ENCODE results near the gene ARHGEF28.
A peak's percentile ranks its signal among the peaks of the same experiment; 100 is the strongest.

Gene ARHGEF28

DNA sequence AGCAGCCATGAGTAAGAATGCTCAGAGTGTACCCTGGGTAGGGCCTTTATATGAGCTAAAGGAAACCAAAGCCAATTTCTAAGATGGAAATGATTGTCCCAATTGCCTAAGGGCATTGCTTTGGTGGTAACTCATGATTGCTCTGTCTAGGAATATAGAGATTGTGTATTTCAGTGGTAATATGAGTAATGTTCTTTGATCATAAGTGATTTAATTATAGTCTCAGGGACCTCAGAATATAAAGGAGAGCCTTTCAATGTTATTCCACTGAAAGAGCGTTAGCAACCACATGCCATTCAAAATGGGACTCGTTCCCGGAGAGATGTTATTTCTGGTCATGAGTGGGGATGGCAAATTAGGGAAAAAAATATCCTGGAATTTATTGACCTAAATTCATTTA is 340.5 kb downstream of the ARHGEF28 start:
- peak; percentile 16 for DNase-seq (ENCODE audit: low read depth)
- H3K4me3 ChIP-seq (ENCODE audit: control insufficient read depth, low read depth, low read length), result no peak overlapping the region
- TF ChIP-seq, protein P1, sequence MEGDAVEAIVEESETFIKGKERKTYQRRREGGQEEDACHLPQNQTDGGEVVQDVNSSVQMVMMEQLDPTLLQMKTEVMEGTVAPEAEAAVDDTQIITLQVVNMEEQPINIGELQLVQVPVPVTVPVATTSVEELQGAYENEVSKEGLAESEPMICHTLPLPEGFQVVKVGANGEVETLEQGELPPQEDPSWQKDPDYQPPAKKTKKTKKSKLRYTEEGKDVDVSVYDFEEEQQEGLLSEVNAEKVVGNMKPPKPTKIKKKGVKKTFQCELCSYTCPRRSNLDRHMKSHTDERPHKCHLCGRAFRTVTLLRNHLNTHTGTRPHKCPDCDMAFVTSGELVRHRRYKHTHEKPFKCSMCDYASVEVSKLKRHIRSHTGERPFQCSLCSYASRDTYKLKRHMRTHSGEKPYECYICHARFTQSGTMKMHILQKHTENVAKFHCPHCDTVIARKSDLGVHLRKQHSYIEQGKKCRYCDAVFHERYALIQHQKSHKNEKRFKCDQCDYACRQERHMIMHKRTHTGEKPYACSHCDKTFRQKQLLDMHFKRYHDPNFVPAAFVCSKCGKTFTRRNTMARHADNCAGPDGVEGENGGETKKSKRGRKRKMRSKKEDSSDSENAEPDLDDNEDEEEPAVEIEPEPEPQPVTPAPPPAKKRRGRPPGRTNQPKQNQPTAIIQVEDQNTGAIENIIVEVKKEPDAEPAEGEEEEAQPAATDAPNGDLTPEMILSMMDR (IDR thresholded peaks at IDR 0.05; ENCODE audit: control insufficient read depth, insufficient read depth, low read depth, low read length, missing control alignments), result no peak

DNA sequence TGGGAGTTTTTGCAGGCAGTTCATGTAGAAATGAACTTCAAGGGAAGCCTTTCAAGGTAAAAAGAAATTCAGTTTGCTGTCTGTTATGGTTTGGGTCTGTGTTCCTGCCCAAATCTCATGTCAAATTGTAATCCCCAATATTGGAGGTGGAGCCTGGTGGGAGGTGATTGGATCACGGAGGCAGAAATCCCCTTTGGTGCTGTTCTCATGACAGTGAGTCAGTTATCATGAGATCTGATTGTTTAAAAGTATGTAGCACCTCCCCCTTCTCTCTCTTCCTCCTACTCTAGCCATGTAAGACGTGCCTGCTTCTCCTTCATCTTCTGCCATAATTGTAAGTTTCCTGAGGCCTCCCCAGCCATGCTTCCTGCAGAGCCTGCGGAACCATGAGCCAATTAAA is 341.4 kb downstream of the ARHGEF28 start:
- no peak for DNase-seq (ENCODE audit: low read depth)
- no peak overlapping the region for H3K4me3 ChIP-seq (ENCODE audit: control insufficient read depth, low read depth, low read length)
- TF ChIP-seq, protein P1 (IDR thresholded peaks at IDR 0.05; ENCODE audit: control insufficient read depth, insufficient read depth, low read depth, low read length, missing control alignments), result no peak

DNA sequence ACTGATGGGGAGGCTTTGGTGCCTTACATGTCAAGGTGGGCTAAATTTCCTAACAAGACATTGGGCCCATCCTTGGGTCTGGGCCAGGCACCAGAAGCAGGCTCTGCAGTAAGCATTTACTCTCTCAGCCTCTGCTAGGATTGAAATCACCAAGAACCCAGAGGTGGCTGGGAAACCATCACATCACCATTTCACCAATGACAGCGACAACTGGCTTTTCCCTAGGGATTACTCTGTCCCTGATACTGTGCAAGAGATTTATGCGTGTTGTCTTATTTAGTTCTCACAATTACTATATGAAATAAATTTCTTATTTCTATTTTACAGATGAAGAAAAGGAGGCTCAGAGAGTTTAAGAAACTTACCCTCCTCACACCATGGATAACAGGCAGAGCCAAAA is 342.2 kb downstream of the ARHGEF28 start:
- TF ChIP-seq, protein P1 (IDR thresholded peaks at IDR 0.05; ENCODE audit: control insufficient read depth, insufficient read depth, low read depth, low read length, missing control alignments), result no peak
- no peak for DNase-seq (ENCODE audit: low read depth)
- H3K4me3 ChIP-seq (ENCODE audit: control insufficient read depth, low read depth, low read length), result no peak overlapping the region

DNA sequence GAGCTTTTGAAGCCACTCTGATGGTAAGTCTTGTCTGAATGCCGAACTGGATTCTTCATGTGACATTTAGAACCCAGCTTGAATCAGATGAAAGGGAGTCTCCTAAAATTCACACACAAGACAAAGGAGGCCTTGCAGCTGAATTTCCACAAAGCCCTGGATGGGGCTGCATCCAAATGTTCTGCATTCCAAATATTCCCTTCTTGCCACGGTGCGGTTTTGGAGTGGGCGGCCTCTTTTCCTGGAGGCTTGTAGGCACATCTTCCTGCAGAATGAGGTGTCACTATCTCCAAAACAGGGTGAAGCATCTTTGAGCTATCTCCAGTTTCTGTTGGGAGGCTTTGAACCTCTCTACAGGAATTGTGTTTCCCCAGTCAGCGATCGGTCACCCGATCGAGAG is 342.7 kb downstream of the ARHGEF28 start:
- TF ChIP-seq, protein P1 (IDR thresholded peaks at IDR 0.05; ENCODE audit: control insufficient read depth, insufficient read depth, low read depth, low read length, missing control alignments), result no peak
- H3K4me3 ChIP-seq (ENCODE audit: control insufficient read depth, low read depth, low read length), result no peak overlapping the region
- DNase-seq (ENCODE audit: low read depth), result peak; percentile 21

DNA sequence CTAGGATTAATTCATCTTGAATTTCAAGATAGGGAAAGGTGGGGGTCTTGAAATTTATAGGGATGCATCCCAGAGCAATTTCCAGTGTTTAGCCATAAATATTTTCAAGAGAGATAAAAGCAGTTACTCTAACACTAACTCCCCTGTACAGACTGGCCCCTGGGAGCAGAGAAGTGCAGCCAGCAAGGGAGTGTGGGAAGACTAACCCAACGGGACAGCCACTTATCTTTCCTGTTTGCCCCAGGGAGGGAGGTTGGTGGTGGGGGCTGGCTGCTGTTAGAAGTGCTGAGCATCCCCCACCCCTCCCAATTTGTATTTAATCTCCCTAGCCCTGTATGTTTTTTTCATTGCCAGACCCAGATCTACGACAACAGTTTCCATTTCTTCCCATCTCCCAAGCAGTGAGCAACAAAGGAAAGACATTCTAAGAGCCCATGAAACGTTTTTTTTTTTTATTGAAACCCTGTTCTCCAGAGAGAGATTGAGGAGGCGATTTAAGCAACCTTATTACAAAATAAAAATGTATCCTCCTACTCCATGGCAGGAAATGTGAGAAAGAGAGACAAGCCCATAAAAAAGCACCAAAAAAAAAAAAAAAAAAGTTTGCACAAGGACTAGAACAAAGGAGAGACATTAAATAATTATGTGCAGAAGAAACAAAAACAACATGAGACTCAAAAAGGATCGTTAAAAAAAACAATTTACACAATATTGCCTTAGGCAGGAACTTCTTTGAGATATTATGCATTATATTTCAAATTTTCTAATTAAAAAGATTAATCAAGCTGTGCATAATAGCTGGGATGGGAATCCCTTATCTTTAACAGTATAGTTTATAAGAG is 343.4 kb downstream of the ARHGEF28 start:
- no peak overlapping the region for H3K4me3 ChIP-seq (ENCODE audit: control insufficient read depth, low read depth, low read length)
- TF ChIP-seq, protein P1 (IDR thresholded peaks at IDR 0.05; ENCODE audit: control insufficient read depth, insufficient read depth, low read depth, low read length, missing control alignments), result no peak
- no peak for DNase-seq (ENCODE audit: low read depth)

DNA sequence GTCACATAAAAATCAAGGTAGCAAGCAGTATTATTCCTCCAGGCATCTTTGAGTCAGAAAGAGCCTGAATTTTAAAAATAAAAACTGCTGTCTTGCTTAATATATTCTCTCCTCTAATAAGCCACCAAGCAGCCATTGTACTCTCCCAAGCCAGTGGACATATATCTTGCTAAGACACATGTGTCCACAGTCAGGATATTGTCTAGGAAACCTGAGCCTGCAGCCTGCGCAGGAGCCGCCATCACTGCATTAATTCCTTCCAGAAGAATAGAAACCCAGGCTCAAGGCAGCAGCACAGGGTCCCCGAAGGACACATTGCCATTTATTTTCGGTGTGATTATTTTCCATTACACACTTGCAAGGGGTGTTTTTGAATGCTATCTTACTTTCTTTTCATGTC is 345.3 kb downstream of the ARHGEF28 start:
- TF ChIP-seq, protein P1 (IDR thresholded peaks at IDR 0.05; ENCODE audit: control insufficient read depth, insufficient read depth, low read depth, low read length, missing control alignments), result no peak
- DNase-seq (ENCODE audit: low read depth), result no peak
- no peak overlapping the region for H3K4me3 ChIP-seq (ENCODE audit: control insufficient read depth, low read depth, low read length)
